Common myeloid progenitor, CD34-positive (primary cell): Measurements from ENCODE around the gene IL18RAP. TPM values are rescaled to one million over a fixed set of nuclear protein-coding genes. Genes with fewer than 3 reads are reported as not detected.

ENCODE experiments used
- CTCF ChIA-PET: fragments of 350-600 bp; sonication (Branson Sonifier 250); formaldehyde crosslinking; loops from one replicate; lab custom pipeline; 2021; ENCODE audit warnings: antibody characterized with exemption; lab: Charles Lee
- POLR2A ChIA-PET: fragments of 350-600 bp; sonication (Branson Sonifier 250); formaldehyde crosslinking; loops from one replicate; lab custom pipeline; 2021; ENCODE audit warnings: antibody characterized with exemption; lab: Charles Lee
- DNase-seq, 3 donors: peaks; one replicate each; pipeline versions ENCODE4 v3.0.0 to v3.0.0-alpha.2; 2013
- H3K27ac ChIP-seq, 2 experiments: 1 replicate in 1 of 2; 2 replicates in 1 of 2; pipeline ENCODE4 v1.7.0; 2013; ENCODE audit warnings: inconsistent platforms in 2 of 2, low read length in 2 of 2, mild to moderate bottlenecking in 2 of 2, low read depth in 1 of 2, moderate library complexity in 1 of 2; ENCODE audit not compliant: severe bottlenecking in 2 of 2, insufficient read depth in 1 of 2, poor library complexity in 1 of 2
- H3K27me3 ChIP-seq, 5 experiments: replicated peaks in 2 of 5; 1 replicate in 3 of 5; 2 replicates in 2 of 5; pipeline versions ENCODE4 v1.6.1 to v1.7.0; 2013; ENCODE audit warnings: low read length in 4 of 5, mild to moderate bottlenecking in 2 of 5, moderate library complexity in 2 of 5, inconsistent platforms in 1 of 5; ENCODE audit not compliant: insufficient read depth in 5 of 5, control insufficient read depth in 4 of 5
- H3K36me3 ChIP-seq, 4 experiments: 1 replicate in 2 of 4; 2 replicates in 2 of 4; pipeline versions ENCODE4 v1.6.1 to v1.7.0; 2013; ENCODE audit warnings: low read length in 3 of 4, control low read depth in 1 of 4, mild to moderate bottlenecking in 1 of 4; ENCODE audit not compliant: control insufficient read depth in 4 of 4, insufficient read depth in 4 of 4
- H3K4me1 ChIP-seq, 4 experiments: 1 replicate in 3 of 4; 2 replicates in 1 of 4; pipeline versions ENCODE4 v1.6.1 to v1.7.1; 2013; ENCODE audit warnings: low read length in 3 of 4, mild to moderate bottlenecking in 3 of 4, control low read depth in 1 of 4, inconsistent platforms in 1 of 4, moderate library complexity in 1 of 4; ENCODE audit not compliant: control insufficient read depth in 4 of 4, insufficient read depth in 4 of 4; ENCODE audit errors: control extremely low read depth in 1 of 4
- H3K4me3 ChIP-seq, 7 experiments: 1 replicate in 4 of 7; 2 replicates in 3 of 7; pipeline versions ENCODE4 v1.5.1 to v1.7.0; 2013; ENCODE audit warnings: mild to moderate bottlenecking in 7 of 7, low read length in 6 of 7, moderate library complexity in 6 of 7, inconsistent platforms in 2 of 7, low read depth in 2 of 7, control low read depth in 1 of 7; ENCODE audit not compliant: insufficient read depth in 4 of 7, control insufficient read depth in 1 of 7; ENCODE audit errors: extremely low read depth in 1 of 7
- H3K9me3 ChIP-seq, 5 experiments: 1 replicate in 4 of 5; 2 replicates in 1 of 5; pipeline versions ENCODE4 v1.6.1 to v1.7.1; 2013; ENCODE audit warnings: low read length in 4 of 5, mild to moderate bottlenecking in 2 of 5, inconsistent platforms in 1 of 5, low read depth in 1 of 5, moderate library complexity in 1 of 5; ENCODE audit not compliant: control insufficient read depth in 4 of 5, insufficient read depth in 2 of 5; ENCODE audit errors: control extremely low read depth in 1 of 5
- WGBS: methylation state at CpG from one replicate; pipeline ENCODE4 v1.1.5; 2013; ENCODE audit not compliant: insufficient coverage; 5-methylcytosine and 5-hydroxymethylcytosine counted together
- polyA plus RNA-seq: library from polyadenylated mRNA; unstranded; fragments of 120-200 nt; gene quantifications from one replicate; pipeline ENCODE4 v1.2.1, GENCODE V29; 2013

The IL18RAP gene, protein sequence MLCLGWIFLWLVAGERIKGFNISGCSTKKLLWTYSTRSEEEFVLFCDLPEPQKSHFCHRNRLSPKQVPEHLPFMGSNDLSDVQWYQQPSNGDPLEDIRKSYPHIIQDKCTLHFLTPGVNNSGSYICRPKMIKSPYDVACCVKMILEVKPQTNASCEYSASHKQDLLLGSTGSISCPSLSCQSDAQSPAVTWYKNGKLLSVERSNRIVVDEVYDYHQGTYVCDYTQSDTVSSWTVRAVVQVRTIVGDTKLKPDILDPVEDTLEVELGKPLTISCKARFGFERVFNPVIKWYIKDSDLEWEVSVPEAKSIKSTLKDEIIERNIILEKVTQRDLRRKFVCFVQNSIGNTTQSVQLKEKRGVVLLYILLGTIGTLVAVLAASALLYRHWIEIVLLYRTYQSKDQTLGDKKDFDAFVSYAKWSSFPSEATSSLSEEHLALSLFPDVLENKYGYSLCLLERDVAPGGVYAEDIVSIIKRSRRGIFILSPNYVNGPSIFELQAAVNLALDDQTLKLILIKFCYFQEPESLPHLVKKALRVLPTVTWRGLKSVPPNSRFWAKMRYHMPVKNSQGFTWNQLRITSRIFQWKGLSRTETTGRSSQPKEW
- 0.09 TPM for polyA plus RNA-seq

DNA sequence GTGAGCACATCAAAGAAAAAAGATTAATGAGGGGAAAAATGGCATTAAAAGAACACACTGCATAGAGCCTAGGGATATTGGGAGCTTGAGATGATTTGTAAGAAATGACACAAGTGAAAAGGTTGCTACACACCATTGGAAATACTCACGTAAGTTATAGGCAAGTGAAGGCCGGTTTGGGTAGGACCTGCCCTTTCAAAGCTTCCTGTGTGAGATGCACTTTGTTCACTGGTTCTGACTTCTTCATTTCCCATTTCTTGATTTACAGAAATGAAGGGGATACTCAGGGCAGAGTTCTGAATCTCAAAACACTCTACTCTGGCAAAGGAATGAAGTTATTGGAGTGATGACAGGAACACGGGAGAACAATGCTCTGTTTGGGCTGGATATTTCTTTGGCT, at the start of gene IL18RAP:
Gene IL18RAP (plus strand): TSS at position 251 of the 400 bp plus-strand sequence. CDS start 118 bp downstream, at position 369.
- DNase-seq, result peak in 2 of 3 donors; percentile 29 to 38
- H3K4me1 ChIP-seq, result peaks cover 15 to 65% (median 30%) of the 10 kb centered on the region in 4 experiments
- peak within 1 kb of the TSS in 1 of 7 experiments; percentile 65 for H3K4me3 ChIP-seq
- H3K27ac ChIP-seq, result no peak within 1 kb of the TSS
- CTCF ChIA-PET, result interaction anchor here (1.0 to 1.7 kb wide), 6 partner anchors 10 to 187 kb away, joined by 3 to 5 read pairs (median 4); no protein-coding TSS in a partner anchor
- peaks cover 0 to 3% (median 0%) of the 10 kb centered on the region in 4 experiments for H3K36me3 ChIP-seq
- H3K9me3 ChIP-seq, result no peaks in the 10 kb centered on the region
- no peaks in the 10 kb centered on the region for H3K27me3 ChIP-seq
- 31% methylated on average over 3 of the region's 3 CpGs for WGBS
- POLR2A ChIA-PET, result no interaction called here

DNA sequence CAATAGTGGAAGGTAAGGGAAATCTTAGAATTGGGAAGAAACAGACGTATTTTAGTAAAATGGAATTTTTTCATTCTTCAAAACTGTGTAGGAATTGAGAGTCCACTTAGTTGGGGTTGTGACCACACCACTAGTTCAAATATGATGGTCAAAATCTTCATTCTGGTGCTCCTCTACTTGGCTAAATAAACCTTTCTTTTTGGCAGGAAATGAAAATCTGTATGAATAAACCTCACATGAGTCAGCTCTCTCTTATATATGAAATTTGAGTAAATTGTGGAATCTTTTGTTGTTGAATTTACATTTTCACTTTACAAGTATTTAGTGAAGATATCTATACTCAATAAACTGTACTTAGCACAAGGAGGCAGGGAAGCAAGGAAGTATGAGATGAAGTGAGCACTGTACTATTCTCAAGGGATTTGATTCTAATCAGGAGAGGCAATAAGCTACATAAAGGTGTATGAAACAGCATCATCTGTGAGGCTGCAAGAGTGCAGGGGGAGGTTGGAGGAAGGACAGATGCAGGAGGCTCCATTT, 46.8 kb upstream of the IL18RAP start:
- Histone ChIP-seq H3K27me3 (no peaks in the 10 kb centered on the region), H3K36me3 (peaks cover 0 to 12% (median 2%) of the 10 kb centered on the region in 4 experiments), H3K4me1 (no peaks in the 10 kb centered on the region), H3K9me3 (peaks cover 0 to 12% (median 0%) of the 10 kb centered on the region in 5 experiments), H3K4me3 (no peak overlapping the region), H3K27ac (no peak overlapping the region)
- DNase-seq, result no peak
- no CpG with 5 or more reads among the region's 1 CpG for WGBS
- POLR2A ChIA-PET, result interaction anchor here (0.6 kb wide), 1 partner anchor 611 kb away, joined by 3 read pairs; no protein-coding TSS in a partner anchor
- CTCF ChIA-PET, result no interaction called here

DNA sequence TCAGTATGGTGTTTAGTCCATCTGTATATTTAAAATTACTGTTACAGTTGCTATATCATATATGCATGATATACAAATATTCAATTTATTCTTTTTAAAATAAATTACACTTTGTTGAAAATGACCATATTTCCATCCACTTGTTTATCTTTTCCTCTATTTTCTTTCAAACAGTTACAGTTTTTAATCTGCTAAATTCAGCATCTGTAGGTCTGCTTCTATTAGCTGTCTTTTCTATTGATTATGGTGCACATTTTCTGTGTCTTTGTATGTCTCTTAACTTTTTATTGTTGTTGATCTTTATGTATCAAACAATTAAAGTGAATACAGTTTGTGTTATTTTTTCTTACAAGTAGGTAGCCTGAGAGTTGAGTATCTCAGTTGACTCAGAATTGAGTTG, 39.2 kb upstream of the IL18RAP start:
- DNase-seq, result peak in 2 of 3 donors; percentile 14 to 36
- Histone ChIP-seq H3K36me3 (peaks cover 0 to 12% (median 5%) of the 10 kb centered on the region in 4 experiments), H3K9me3 (peaks cover 0 to 28% (median 6%) of the 10 kb centered on the region in 5 experiments), H3K4me1 (no peaks in the 10 kb centered on the region), H3K27me3 (no peaks in the 10 kb centered on the region), H3K4me3 (no peak overlapping the region), H3K27ac (no peak overlapping the region)
- ChIA-PET POLR2A (interaction anchor here (0.6 kb wide), 1 partner anchor 26 kb away, joined by 3 read pairs; no protein-coding TSS in a partner anchor), CTCF (no interaction called here)

DNA sequence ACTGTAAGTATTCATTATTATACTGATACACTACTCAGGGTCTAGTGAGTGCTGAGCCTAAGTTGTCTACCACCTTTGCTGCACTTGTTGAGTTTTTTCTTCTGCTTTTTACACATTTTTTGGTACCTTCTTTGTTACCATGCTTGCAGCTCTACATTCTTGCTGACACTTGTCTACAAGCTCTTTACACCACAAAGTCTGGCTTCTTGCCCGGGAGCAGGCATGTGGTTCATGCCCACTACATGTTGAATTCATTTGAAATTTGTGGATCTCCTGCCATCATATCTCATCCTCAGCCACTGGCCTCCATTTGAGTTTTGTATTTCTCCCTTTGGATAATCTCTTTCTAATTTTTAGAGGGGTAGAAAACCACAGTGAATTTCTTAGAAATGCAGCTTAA, 37.4 kb upstream of the IL18RAP start:
- WGBS, result 100% methylated on average over 1 of the region's 1 CpG
- H3K9me3 ChIP-seq, result peaks cover 0 to 28% (median 6%) of the 10 kb centered on the region in 5 experiments
- POLR2A ChIA-PET, result no interaction called here
- DNase-seq, result no peak
- no peaks in the 10 kb centered on the region for H3K4me1 ChIP-seq
- H3K27me3 ChIP-seq, result no peaks in the 10 kb centered on the region
- peaks cover 0 to 12% (median 5%) of the 10 kb centered on the region in 4 experiments for H3K36me3 ChIP-seq
- H3K4me3 ChIP-seq, result no peak overlapping the region
- CTCF ChIA-PET, result interaction anchor here (0.7 to 0.8 kb wide), 2 partner anchors 9 to 28 kb away, joined by 3 read pairs; no protein-coding TSS in a partner anchor
- H3K27ac ChIP-seq, result no peak overlapping the region

DNA sequence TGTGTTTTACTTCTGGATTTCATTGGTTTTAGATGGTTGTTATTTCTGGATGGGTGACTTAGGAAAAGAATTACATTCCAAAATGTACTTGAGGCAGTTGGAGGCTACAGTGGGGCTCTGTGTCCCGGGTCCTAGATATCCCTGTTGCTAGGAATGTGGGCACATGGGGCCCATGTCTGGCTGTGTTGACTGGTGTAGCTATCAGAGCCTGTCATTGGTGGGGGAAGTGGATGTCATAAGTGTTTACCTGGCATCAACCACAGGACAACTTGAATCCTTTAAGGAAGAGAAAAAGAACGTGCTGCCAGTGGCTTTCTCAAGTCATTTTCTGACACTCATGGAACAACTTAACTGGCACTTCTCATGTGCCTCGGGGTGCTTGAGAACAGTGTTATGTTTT, 37.0 kb upstream of the IL18RAP start:
- ChIA-PET CTCF (interaction anchor here (0.7 kb wide), 1 partner anchor 9 kb away, joined by 3 read pairs; no protein-coding TSS in a partner anchor), POLR2A (no interaction called here)
- Histone ChIP-seq H3K4me3 (no peak overlapping the region), H3K9me3 (peaks cover 0 to 25% (median 6%) of the 10 kb centered on the region in 5 experiments), H3K4me1 (no peaks in the 10 kb centered on the region), H3K27ac (no peak overlapping the region), H3K27me3 (no peaks in the 10 kb centered on the region), H3K36me3 (peaks cover 0 to 12% (median 5%) of the 10 kb centered on the region in 4 experiments)
- no peak for DNase-seq
- 90% methylated on average over 2 of the region's 3 CpGs for WGBS

DNA sequence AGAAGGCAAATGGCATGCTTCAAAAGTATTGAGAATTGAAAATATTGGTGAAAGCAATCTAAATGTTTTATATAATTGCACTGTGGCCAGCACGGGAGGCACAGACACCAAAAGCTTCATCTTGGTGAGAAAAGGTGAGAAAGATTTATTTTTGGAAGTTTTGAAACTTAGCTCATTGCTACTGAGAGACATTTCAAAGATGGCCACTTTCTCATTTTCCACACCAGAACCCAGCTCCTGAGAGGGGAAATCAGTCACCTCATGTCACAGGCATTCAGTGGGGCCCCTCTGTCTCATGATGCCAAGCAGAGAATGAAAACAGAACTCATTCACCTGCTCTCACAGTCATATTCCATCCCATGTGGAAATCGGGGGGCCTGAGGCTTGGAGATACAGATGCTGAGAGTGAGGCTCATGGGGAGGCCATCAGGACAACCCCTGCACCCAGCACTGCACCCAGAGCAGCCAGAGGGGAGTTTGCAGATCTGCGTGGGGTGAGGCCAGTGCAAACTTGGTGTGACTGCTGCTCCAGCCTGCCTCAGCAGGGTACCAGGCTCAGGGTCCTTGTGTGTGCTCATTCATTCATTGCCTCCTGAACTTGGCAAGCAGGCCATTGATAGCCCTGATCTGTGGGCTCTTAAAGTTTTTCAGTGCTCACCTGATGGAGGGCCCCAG, 36.0 kb upstream of the IL18RAP start:
- 97% methylated on average over 3 of the region's 3 CpGs for WGBS
- no peak for DNase-seq
- Histone ChIP-seq H3K4me3 (no peak overlapping the region), H3K4me1 (peaks cover 0 to 4% (median 2%) of the 10 kb centered on the region in 4 experiments), H3K27ac (no peak overlapping the region), H3K27me3 (no peaks in the 10 kb centered on the region), H3K9me3 (peaks cover 0 to 23% (median 6%) of the 10 kb centered on the region in 5 experiments), H3K36me3 (peaks cover 0 to 12% (median 5%) of the 10 kb centered on the region in 4 experiments)
- POLR2A ChIA-PET, result no interaction called here
- CTCF ChIA-PET, result no interaction called here
